ENCODE results near the gene LIG1.

GRCh38 chr19:48069435-48069834 lies 100.7 kb downstream of the LIG1 start:
- TF ChIP-seq CTCF (IDR thresholded peaks at IDR 0.05) (no peak), POLR2A (IDR thresholded peaks at IDR 0.05) (no peak), POLR2AphosphoS5 (IDR thresholded peaks at IDR 0.05) (no peak)
